ENCODE data around the gene CELF5. TPM values are rescaled to one million over a fixed set of nuclear protein-coding genes. Genes with fewer than 3 reads are reported as not detected.

The CELF5 gene
- total RNA-seq, 1 experiment from 2014 or later: 7.7 TPM

GRCh38 chr19:3206216-3206953 lies 18.1 kb upstream of the CELF5 start (continued):
- TF ChIP-seq USF1 (CRISPR knock-in tag; IDR thresholded peaks at IDR 0.05): no peak
- TF ChIP-seq AR (CRISPR knock-in tag; IDR thresholded peaks at IDR 0.05): no peak
- TF ChIP-seq ZNF532 (CRISPR knock-in tag; IDR thresholded peaks at IDR 0.05; ENCODE audit: borderline replicate concordance): no peak

GRCh38 chr19:3207461-3208242 lies 16.8 kb upstream of the CELF5 start:
- Mint-ChIP-seq H3K9me3 (no peaks in the 10 kb centered on the region), H3K27me3 (ENCODE audit: low read depth) (no peaks in the 10 kb centered on the region), H3K4me3 (no peak overlapping the region), H3K36me3 (peaks cover 5% of the 10 kb centered on the region), H3K4me1 (peaks cover 3% of the 10 kb centered on the region; the same call in 1 of the 2 replicates), H3K27ac (no peak overlapping the region)
- ChIA-PET POLR2A (no interaction called here), CTCF (interaction anchor here (0.6 to 0.8 kb wide), 2 partner anchors 68 to 99 kb away, joined by 3 to 4 read pairs; no protein-coding TSS in a partner anchor)
- ATAC-seq (peak; percentile 13; the same call in 1 of the 2 replicates), DNase-seq (ENCODE audit: low spot score) (peak; percentile 62)
- TF ChIP-seq NR1H2 (CRISPR knock-in tag; IDR thresholded peaks at IDR 0.05) (no peak), E2F5 (CRISPR knock-in tag; IDR thresholded peaks at IDR 0.05) (no peak), ATF6 (CRISPR knock-in tag; IDR thresholded peaks at IDR 0.05) (no peak), JAZF1 (CRISPR knock-in tag; IDR thresholded peaks at IDR 0.05) (no peak), USF1 (CRISPR knock-in tag; IDR thresholded peaks at IDR 0.05) (peak; percentile 89), USF2 (CRISPR knock-in tag; IDR thresholded peaks at IDR 0.05) (peak; percentile 89), ZSCAN18 (CRISPR knock-in tag; IDR thresholded peaks at IDR 0.05) (no peak), ATF3 (CRISPR knock-in tag; conservative IDR thresholded peaks at IDR 0.05) (no peak), NFATC4 (CRISPR knock-in tag; IDR thresholded peaks at IDR 0.05) (no peak), CDX4 (CRISPR knock-in tag; IDR thresholded peaks at IDR 0.05; ENCODE audit: borderline replicate concordance) (no peak), E2F1 (CRISPR knock-in tag; IDR thresholded peaks at IDR 0.05) (no peak), GTF2I (CRISPR knock-in tag; conservative IDR thresholded peaks at IDR 0.05) (no peak)
